GM23338 (cell line): Measurements from ENCODE around the gene ATG7.

ENCODE experiments used
- CREB1 ChIP-seq: fragments of 250-450 bp; sonication (Bioruptor Pico); IDR thresholded peaks from 2 replicates; pipeline ENCODE4 v1.5.0; 2020; ENCODE audit warnings: low read depth, mild to moderate bottlenecking, moderate library complexity
- CTCF ChIP-seq, 2 experiments: fragments of 200-600 bp in 1 of 2; sonication (generic) in 1 of 2; conservative IDR thresholded peaks; 2 replicates each; pipeline versions ENCODE4 v1.5.1 to v1.6.1; 2016 to 2017; ENCODE audit warnings: antibody characterized with exemption in 2 of 2, low read depth in 2 of 2, mild to moderate bottlenecking in 2 of 2, moderate library complexity in 1 of 2
- EZH2 ChIP-seq: fragments of 200-600 bp; sonication (generic); IDR thresholded peaks from one replicate; pipeline ENCODE4 v1.8.0; 2017; ENCODE audit warnings: antibody characterized with exemption, mild to moderate bottlenecking, low read depth; ENCODE audit not compliant: unreplicated experiment
- EZH2phosphoT487 ChIP-seq: fragments of 200-600 bp; sonication (generic); IDR thresholded peaks from one replicate; pipeline ENCODE4 v1.8.1; 2018; ENCODE audit warnings: antibody characterized with exemption; ENCODE audit not compliant: unreplicated experiment
- JUNB ChIP-seq: IDR thresholded peaks from one replicate; pipeline ENCODE4 v1.6.1; 2016; ENCODE audit warnings: antibody characterized with exemption; ENCODE audit not compliant: unreplicated experiment
- NANOG ChIP-seq: IDR thresholded peaks from 2 replicates; pipeline ENCODE4 v1.6.1; 2016; ENCODE audit warnings: antibody characterized with exemption, borderline replicate concordance
- POLR2AphosphoS5 ChIP-seq: IDR thresholded peaks from 2 replicates; pipeline ENCODE4 v1.6.1; 2016; ENCODE audit warnings: antibody characterized with exemption, low read depth
- STAT1 ChIP-seq: IDR thresholded peaks from one replicate; pipeline ENCODE4 v1.6.1; 2016; ENCODE audit warnings: antibody characterized with exemption; ENCODE audit not compliant: unreplicated experiment
- ZNF114 ChIP-seq: fragments of 250-450 bp; sonication (Bioruptor Pico); IDR thresholded peaks from 2 replicates; pipeline ENCODE4 v1.5.0; 2020; ENCODE audit warnings: mild to moderate bottlenecking, moderate library complexity
- ZNF331 ChIP-seq: fragments of 250-450 bp; sonication (Bioruptor Pico); IDR thresholded peaks from 2 replicates; pipeline ENCODE4 v1.5.0; 2020; ENCODE audit warnings: low read depth, mild to moderate bottlenecking, moderate library complexity
- TF ChIP-seq, protein P1 (sequence below): IDR thresholded peaks from one replicate; pipeline ENCODE4 v1.6.1; 2018; ENCODE audit warnings: antibody characterized with exemption; ENCODE audit not compliant: unreplicated experiment
- TF ChIP-seq, protein P2 (sequence below): fragments of 250-450 bp; sonication (Bioruptor Pico); IDR thresholded peaks from 2 replicates; pipeline ENCODE4 v1.5.0; 2020; ENCODE audit warnings: mild to moderate bottlenecking, moderate library complexity

- TF ChIP-seq, protein P1, sequence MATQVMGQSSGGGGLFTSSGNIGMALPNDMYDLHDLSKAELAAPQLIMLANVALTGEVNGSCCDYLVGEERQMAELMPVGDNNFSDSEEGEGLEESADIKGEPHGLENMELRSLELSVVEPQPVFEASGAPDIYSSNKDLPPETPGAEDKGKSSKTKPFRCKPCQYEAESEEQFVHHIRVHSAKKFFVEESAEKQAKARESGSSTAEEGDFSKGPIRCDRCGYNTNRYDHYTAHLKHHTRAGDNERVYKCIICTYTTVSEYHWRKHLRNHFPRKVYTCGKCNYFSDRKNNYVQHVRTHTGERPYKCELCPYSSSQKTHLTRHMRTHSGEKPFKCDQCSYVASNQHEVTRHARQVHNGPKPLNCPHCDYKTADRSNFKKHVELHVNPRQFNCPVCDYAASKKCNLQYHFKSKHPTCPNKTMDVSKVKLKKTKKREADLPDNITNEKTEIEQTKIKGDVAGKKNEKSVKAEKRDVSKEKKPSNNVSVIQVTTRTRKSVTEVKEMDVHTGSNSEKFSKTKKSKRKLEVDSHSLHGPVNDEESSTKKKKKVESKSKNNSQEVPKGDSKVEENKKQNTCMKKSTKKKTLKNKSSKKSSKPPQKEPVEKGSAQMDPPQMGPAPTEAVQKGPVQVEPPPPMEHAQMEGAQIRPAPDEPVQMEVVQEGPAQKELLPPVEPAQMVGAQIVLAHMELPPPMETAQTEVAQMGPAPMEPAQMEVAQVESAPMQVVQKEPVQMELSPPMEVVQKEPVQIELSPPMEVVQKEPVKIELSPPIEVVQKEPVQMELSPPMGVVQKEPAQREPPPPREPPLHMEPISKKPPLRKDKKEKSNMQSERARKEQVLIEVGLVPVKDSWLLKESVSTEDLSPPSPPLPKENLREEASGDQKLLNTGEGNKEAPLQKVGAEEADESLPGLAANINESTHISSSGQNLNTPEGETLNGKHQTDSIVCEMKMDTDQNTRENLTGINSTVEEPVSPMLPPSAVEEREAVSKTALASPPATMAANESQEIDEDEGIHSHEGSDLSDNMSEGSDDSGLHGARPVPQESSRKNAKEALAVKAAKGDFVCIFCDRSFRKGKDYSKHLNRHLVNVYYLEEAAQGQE, result no peak
- no peak for TF ChIP-seq CTCF (conservative IDR thresholded peaks at IDR 0.05; ENCODE audit: low read depth in 2 of 2)
- no peak for TF ChIP-seq EZH2phosphoT487
- TF ChIP-seq NANOG, result no peak
- TF ChIP-seq, protein P2, sequence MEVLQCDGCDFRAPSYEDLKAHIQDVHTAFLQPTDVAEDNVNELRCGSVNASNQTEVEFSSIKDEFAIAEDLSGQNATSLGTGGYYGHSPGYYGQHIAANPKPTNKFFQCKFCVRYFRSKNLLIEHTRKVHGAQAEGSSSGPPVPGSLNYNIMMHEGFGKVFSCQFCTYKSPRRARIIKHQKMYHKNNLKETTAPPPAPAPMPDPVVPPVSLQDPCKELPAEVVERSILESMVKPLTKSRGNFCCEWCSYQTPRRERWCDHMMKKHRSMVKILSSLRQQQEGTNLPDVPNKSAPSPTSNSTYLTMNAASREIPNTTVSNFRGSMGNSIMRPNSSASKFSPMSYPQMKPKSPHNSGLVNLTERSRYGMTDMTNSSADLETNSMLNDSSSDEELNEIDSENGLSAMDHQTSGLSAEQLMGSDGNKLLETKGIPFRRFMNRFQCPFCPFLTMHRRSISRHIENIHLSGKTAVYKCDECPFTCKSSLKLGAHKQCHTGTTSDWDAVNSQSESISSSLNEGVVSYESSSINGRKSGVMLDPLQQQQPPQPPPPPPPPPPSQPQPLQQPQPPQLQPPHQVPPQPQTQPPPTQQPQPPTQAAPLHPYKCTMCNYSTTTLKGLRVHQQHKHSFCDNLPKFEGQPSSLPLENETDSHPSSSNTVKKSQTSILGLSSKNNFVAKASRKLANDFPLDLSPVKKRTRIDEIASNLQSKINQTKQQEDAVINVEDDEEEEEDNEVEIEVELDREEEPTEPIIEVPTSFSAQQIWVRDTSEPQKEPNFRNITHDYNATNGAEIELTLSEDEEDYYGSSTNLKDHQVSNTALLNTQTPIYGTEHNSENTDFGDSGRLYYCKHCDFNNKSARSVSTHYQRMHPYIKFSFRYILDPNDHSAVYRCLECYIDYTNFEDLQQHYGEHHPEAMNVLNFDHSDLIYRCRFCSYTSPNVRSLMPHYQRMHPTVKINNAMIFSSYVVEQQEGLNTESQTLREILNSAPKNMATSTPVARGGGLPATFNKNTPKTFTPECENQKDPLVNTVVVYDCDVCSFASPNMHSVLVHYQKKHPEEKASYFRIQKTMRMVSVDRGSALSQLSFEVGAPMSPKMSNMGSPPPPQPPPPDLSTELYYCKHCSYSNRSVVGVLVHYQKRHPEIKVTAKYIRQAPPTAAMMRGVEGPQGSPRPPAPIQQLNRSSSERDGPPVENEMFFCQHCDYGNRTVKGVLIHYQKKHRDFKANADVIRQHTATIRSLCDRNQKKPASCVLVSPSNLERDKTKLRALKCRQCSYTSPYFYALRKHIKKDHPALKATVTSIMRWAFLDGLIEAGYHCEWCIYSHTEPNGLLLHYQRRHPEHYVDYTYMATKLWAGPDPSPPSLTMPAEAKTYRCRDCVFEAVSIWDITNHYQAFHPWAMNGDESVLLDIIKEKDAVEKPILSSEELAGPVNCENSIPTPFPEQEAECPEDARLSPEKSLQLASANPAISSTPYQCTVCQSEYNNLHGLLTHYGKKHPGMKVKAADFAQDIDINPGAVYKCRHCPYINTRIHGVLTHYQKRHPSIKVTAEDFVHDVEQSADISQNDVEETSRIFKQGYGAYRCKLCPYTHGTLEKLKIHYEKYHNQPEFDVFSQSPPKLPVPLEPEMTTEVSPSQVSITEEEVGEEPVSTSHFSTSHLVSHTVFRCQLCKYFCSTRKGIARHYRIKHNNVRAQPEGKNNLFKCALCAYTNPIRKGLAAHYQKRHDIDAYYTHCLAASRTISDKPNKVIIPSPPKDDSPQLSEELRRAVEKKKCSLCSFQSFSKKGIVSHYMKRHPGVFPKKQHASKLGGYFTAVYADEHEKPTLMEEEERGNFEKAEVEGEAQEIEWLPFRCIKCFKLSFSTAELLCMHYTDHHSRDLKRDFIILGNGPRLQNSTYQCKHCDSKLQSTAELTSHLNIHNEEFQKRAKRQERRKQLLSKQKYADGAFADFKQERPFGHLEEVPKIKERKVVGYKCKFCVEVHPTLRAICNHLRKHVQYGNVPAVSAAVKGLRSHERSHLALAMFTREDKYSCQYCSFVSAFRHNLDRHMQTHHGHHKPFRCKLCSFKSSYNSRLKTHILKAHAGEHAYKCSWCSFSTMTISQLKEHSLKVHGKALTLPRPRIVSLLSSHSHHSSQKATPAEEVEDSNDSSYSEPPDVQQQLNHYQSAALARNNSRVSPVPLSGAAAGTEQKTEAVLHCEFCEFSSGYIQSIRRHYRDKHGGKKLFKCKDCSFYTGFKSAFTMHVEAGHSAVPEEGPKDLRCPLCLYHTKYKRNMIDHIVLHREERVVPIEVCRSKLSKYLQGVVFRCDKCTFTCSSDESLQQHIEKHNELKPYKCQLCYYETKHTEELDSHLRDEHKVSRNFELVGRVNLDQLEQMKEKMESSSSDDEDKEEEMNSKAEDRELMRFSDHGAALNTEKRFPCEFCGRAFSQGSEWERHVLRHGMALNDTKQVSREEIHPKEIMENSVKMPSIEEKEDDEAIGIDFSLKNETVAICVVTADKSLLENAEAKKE, result no peak
- no peak for TF ChIP-seq POLR2AphosphoS5
- TF ChIP-seq EZH2, result no peak
- no peak for TF ChIP-seq JUNB
- no peak for TF ChIP-seq CREB1 (CRISPR knock-in tag)
- no peak for TF ChIP-seq STAT1
- TF ChIP-seq ZNF114 (CRISPR knock-in tag), result no peak
- no peak for TF ChIP-seq ZNF331 (CRISPR knock-in tag)
These were observed 120.0 kb downstream of the ATG7 start for GRCh38 chr3:11392014-11392859.
